GM19324 (cell line): ENCODE results near the gene RPL13.

Source experiments
- ATAC-seq: cut with Tn5 transposase; IDR thresholded peaks from one replicate; pipeline ENCODE4 v1.9.1; 2021; ENCODE audit warnings: mild to moderate bottlenecking, moderate library complexity; ENCODE audit not compliant: unreplicated experiment, low FRiP score

The RPL13 gene

DNA sequence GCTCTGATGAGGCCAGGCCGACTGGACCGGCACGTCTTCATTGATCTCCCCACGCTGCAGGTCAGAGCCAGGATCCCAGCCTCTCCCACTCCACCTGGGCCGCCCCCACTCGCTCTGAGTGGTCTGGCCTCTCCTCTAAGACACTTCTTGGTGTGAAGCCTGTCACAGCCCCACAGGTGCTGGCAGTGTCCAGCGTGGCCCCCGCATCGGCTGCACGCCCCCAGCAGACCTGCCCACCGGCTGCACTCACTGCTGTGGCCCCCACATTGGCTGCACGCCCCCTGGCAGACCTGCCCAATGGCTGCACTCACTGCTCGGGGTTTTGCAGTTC lies 15.8 kb upstream of the RPL13 start:
- ATAC-seq: no peak

DNA sequence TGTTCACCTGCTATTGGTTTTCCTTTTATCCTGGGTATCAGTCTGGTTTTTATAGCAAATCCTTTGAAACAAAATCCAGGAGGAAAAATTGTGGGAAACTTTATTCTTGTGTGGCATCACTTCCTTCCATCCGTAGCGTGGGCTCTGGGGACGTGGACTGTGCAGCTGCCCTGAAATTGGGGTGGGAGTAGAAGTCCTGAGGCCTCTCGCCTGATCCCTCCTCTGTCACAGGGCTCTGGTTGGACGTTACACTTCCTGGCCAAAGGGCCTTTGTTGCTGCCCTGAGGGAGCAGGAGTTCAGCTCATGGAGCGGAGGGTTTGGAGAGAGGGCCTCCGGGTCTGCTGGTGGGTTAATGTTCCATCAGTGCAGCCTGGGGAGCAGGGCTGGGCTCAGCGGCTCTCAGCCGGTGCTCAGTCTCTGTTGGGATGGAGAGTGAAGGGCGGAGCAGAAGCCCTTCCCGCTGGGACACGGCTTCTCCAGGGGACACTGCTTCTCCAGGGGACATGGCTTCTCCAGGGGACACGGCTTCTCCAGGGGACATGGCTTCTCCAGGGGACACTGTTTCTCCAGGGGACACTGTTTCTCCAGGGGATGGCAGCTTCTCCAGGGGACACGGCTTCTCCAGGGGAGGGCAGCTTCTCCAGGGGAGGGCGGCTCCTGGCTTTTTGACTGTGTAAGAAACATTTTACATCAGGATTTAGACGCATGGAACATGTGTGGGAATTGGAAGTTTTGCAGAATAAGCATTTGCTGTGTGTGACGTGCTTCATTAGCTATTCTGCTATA lies 15.2 kb upstream of the RPL13 start:
- ATAC-seq: no peak

DNA sequence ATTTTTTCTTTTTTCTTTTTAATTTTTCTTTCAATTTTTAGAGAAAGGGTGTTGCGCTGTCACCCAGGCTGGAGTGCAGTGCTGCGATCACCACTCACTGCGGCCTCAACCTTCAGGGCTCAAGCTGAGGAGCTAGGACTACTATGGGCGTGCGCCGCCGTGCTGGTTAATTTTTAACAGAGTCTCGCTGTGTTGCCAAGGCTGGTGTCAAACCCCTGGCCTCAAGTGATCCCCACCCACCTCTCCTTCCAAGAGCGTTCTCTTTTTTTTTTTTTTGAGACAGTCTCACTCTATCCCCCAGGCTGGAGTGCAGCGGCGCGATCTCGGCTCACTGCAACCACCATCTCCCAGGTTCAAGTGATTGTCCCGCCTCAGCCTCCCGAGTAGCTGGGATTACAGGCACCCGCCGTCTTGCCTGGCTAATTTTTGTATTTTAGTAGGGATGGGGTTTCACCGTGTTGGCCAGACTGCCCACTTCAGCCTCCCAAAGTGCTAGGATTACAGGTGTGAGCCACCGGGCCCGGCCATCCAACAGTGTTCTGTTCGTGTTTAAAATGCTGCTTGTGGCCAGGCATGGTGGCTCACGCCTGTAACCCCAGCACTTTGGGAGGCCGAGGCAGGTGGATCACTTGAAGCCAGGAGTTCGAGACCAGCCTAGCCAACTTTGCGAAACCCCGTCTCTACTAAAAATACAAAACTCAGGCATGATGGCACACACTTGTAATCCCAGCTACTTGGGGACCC lies 14.5 kb upstream of the RPL13 start:
- no peak for ATAC-seq

DNA sequence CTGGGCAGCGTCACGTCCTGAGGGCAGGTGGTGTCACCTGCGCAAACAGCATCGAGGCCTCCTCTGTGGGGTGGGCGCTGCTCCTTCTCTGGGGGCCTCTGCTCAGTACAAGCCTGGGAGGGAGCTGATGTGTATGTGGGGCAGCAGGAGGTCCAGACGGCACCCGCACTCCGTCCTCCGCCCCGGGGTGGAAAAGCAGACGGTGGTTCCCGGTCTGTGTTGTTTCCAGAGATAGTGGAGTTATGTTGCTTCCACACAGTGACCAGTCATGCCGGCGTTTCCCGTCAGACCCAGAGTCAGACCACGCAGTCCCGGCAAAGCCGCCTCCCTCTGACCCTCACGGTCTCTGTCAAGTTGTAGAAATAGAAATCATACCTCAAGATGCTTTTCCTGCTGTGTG lies 13.7 kb upstream of the RPL13 start:
- no peak for ATAC-seq

DNA sequence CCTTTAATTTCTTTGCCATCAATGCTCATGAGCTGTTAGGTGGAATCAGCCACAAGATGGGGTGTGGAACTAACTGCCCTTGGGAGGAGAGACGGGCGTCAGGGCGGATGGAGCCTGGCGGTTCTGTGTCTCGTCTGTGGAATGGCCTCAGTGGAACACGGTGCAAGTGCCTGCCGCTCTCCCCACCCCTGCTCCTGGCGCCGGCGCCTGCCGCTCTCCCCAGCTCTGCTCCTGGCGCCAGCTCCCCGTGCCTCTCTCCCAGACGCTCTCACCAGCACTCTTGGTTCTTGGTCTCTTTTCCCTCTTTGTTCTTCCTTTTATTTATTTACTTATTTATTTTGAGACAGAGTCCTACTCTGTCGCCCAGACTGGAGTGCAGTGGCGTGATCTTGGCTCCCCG lies 13.2 kb upstream of the RPL13 start:
- ATAC-seq: no peak

DNA sequence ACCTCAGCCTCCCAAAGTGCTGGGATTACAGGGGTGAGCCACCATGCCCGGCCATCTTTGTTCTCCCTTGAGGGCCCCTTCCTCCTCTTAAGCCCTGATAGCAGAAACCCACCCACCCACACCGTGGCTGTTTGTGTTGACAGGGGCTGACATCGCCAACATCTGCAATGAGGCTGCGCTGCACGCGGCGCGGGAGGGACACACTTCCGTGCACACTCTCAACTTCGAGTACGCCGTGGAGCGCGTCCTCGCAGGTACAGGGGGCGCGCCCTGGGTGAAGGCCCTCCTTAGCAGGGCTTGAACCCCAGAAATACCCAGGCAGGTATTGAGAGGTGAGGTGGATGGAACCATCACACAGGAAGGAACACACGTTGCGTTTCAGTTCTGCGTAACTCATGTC lies 12.6 kb upstream of the RPL13 start:
- no peak for ATAC-seq

DNA sequence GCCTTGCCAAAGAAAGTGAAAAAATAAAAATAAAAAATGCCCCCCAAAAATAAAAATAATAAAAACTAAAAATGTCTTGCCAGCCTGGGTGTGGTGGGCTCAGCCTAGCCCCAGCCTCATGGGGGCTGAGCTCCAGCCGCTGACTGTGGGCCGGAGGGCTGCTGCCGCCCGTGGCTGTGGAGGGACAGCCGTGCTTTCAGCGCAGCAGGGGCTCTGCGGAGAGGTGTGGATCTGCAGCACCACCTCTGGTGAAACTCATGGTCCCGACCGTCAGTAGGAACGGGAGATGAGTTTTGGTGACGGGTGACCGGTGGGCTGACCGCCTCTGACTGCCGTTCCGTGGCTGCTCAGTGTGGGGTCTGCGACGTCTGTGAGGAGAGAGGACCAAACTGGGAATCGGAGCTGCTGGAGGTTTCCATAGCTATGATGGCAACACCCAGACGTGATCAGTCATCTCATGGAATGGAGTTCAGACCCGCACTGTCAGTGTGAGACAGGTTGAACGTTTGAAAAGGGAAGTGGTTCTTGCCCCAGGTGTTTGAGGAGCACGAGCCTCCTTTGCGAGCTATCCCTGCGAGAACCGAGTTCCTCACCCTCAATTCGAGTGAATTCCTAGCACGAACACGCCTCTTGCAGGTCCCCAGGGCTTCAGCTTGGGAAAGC lies 12.0 kb upstream of the RPL13 start:
- ATAC-seq: no peak

DNA sequence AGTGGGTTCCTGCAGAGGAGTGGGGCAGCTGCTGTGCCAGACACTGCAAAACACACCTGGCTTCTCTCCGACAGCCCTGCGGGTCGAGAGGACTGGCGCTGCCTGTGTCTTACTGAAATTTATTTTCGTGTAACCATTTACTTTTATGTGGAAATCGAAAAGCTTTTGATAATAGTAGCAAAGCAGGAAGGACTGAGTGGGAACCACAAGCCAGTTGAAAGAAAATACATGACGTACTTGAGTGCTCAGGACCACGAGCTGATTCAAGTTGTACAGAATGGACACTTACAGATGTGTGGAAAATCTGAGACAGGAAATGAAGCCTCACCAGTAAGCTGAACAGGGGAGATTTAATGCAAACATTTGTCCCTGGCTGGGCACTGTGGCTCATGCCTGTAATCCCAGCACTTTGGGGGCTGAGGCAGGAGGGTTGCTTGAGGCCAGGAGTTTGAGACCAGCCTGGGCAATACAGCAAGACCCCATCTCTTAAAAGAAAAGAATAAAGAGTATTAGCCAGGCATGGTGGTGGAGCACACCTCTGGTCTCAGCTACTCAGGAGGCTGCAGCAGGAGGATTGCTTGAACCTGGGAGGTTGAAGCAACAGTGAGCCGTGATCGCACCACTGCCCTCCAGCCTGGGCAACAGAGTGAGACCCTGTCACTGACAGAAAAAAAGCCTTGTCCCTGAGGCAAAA lies 11.3 kb upstream of the RPL13 start:
- ATAC-seq: no peak

DNA sequence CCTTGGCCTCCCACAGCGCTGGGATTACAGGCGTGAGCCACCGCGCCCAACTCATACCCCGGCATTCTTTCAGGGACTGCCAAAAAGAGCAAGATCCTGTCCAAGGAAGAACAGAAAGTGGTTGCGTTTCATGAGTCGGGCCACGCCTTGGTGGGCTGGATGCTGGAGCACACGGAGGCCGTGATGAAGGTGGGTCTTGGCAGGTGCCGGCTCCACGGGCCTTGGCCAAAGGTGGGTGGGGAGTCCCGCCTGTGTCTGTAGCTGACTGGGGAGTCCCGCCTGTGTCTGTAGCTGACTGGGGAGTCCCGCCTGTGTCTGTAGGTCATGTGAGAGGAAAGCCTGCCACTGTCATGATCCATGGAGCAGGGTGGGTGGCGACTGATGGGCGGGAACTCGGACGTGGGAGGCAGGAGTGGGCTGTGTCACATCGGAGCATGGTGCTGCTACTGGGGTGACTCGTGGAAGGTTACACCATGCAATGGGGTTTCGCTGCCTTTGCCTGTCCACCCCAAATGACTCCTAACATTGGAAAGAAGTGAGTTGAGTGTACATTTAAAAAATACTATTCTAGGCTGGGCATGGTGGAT lies 10.0 kb upstream of the RPL13 start:
- no peak for ATAC-seq

DNA sequence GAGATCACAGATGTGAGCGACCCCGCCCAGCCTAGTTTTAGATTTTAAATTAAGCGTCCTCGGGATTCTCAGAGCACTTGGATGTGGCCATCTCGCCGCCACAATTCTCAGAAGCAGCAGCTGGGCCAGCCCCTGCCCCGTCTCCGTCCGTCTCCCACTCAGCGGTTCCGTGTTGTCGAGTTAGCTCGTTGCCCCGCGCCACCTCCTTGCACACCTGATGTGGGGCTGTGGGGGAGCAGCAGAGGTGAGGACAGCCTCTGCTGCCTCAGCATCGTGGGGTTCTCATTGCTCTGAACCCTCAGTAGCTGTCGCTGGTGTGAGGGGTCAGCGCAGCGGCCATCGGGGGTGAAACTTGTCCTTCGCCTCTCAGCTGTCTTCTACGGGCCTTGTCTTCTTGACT lies 8.2 kb upstream of the RPL13 start:
- no peak for ATAC-seq

DNA sequence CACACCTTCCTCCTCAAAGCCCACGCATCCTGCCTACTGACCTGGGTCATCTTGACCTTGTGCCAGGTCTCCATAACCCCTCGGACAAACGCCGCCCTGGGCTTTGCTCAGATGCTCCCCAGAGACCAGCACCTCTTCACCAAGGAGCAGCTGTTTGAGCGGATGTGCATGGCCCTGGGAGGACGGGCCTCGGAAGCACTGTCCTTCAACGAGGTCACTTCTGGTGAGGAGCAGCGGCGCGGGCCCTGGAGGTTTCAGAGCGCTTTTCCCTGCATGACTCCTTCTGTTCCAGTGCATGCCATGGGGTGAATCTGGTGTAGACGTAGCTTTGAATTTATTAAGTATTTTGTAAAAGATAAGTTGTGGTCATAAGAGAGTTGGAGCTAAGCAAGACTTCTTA lies 7.6 kb upstream of the RPL13 start:
- no peak for ATAC-seq

DNA sequence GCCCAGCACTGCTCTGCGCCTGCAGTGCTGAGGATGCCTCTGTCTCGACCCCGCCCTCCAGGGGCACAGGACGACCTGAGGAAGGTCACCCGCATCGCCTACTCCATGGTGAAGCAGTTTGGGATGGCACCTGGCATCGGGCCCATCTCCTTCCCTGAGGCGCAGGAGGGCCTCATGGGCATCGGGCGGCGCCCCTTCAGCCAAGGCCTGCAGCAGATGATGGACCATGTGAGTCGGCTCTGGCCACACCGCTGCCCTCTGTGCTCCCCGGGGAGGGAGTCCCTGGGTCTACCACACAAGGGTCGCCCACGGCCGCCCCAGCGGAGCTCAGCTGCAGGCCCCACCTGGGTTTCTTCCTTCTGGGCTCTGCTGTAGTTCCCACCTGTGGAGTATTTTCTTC lies 6.7 kb upstream of the RPL13 start:
- no peak for ATAC-seq

DNA sequence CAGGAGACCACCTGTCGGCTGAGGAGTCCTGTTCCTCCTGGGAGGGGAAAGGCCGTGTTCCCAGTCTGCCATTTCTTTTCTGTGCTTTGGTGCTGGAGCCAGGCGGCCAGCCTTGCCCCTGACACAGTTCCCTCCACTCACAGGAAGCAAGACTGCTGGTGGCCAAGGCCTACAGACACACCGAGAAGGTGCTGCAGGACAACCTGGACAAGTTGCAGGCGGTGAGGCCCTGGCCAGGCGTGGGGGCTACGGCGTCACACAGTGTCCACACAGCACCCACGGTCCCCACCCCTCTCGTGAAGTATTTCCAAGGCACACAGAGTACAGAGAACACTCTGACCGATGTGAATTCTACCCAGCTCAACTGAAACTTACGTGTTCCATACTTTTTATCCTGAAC lies 6.1 kb upstream of the RPL13 start:
- no peak for ATAC-seq

DNA sequence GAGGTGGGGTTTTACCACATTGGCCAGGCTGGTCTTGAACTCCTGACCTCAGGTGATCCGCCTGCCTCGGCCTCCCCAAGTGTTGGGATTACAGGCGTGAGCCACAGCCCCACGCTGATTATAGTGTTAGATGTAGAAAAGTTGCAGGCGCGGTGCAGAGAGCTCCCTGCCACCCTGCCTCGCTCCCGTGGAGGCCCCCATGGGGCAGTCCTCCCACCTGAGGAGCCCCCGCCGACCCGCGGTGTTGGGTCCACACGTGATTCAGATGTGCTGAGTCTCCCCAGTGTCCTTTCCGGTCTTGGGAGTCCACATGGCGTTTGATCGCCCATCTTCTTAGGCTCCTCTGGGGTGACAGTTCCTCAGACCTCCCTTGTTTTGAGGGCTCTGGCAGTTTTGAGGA lies 5.2 kb upstream of the RPL13 start:
- ATAC-seq: no peak

DNA sequence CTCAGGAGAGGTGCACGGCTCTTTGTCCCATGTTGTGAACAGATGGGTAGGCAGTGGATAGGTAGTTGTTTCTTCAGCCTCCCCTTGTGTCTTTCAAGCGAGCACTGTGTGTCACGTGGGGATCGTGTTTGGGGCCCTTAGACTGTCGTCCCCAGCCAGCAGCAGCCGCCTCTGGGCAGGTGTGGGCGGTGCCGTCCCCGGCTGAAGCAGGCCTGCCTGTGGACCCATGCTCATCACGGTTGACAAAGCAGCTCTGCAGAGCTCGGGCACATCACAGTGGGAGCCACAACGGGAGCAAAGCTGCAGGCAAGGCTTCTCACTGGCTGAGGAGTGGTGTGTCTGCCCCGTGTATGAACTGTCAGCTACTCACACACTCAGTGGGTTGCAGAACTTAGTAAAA lies 4.7 kb upstream of the RPL13 start:
- ATAC-seq: no peak

DNA sequence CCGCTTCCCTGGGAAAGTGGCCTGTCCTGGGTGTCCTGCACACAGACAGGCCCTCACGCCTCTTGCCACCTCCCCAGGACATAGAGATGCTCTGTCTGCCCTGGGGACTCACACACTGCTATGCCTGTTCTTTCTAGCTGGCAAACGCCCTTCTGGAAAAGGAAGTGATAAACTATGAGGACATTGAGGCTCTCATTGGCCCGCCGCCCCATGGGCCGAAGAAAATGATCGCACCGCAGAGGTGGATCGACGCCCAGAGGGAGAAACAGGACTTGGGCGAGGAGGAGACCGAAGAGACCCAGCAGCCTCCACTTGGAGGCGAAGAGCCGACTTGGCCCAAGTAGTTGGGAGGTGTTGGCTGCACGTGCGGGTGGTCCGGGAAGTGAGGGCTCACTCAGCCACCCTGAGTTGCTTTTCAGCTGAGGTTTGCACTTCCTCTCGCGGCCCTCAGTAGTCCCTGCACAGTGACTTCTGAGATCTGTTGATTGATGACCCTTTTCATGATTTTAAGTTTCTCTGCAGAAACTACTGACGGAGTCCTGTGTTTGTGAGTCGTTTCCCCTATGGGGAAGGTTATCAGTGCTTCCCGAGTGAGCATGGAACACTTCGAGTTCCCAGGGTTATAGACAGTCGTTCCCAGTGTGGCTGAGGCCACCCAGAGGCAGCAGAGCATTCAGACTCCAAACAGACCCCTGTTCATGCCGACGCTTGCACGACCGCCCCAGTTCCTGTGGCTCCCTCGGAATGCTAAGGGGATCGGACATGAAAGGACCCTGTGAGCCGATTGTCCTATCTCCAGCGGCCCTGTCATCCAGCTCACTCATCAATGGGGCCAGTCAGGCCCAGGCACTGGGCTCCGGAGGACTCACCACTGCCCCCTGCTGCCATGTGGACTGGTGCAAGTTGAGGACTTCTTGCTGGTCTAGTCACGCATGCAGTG lies 3.5 kb upstream of the RPL13 start:
- no peak for ATAC-seq

DNA sequence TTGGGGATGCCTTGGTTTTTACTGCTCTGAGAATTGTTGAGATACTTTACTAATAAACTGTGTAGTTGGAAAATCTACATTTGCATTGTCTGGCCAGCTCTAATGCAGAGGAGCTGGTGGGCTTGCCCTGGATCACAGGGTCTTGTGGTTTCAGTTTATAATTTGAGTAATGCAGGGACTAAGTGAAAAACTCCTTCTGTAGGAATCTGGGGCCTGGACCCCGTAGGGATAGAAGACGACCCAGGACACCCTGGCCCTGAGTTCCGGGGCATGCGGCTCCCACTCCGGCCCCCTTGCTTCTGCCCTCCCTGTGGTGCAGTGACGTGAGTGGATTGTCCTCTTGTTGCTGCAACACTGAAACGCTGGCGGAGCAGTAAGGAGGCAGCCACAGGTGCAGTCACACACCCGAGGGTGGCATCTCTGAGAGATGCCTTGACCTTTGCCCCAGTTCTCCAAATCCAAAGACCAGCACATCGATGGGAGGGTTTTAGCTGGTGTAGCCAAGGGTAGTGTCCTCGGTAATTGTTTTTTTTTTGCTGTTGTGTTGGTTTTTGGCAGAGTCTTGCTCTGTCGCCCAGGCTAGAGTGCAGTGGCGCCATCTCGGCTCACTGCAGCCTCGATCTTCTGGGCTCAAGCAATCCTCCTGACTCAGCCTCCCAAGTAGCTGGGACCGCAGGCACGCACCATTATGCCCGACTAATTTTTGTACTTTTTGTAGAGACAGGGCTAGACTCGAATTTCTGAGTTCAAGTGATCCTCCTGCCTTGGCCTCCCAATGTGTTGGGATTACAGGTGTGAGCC lies 2.6 kb upstream of the RPL13 start:
- no peak for ATAC-seq

DNA sequence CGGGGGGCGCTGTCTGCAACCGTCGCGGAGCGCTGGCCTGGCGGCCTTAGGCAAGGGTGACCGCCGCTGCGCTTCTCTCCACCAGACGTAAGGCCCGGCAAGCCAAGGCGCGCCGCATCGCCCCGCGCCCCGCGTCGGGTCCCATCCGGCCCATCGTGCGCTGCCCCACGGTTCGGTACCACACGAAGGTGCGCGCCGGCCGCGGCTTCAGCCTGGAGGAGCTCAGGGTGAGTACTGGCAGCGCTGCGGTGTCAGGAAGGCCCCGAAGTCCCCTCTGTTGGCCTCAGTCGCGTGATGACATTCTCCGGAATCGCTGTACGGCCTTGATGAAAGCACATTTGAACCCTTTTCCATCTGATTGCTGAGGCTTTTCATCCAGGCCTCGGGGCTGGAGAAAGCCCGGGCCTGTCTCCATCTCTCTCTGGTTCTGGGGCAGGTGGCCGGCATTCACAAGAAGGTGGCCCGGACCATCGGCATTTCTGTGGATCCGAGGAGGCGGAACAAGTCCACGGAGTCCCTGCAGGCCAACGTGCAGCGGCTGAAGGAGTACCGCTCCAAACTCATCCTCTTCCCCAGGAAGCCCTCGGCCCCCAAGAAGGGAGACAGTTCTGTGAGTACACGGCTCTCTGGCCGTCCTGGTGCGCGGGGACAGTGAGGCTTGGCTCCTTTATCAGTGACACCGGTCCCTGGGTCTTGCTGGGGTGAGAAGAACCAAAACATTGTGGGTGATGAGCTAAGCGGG lies 831 bp downstream of the RPL13 start:
- no peak for ATAC-seq
